HG03571 (cell line): ENCODE data around the gene CCDC197.
A peak's percentile ranks its signal among the peaks of the same experiment; 100 is the strongest.

Experiments used
- ATAC-seq: cut with Tn5 transposase; IDR thresholded peaks from one replicate; pipeline ENCODE4 v1.9.1; 2021; ENCODE audit not compliant: unreplicated experiment

The CCDC197 gene

GRCh38 chr14:93998871-93999403 is 1.8 kb downstream of the CCDC197 start:
- no peak for ATAC-seq

- ATAC-seq, result peak; percentile 39
These were observed 2.5 kb downstream of the CCDC197 start for GRCh38 chr14:93999573-93999972.

GRCh38 chr14:94000267-94000666 is 3.2 kb downstream of the CCDC197 start:
- no peak for ATAC-seq

- ATAC-seq, result no peak
These were observed 3.9 kb downstream of the CCDC197 start for GRCh38 chr14:94001016-94001415.

GRCh38 chr14:94001501-94002396 is 4.6 kb downstream of the CCDC197 start:
- peak; percentile 69 for ATAC-seq

- ATAC-seq, result no peak
These were observed 6.3 kb downstream of the CCDC197 start for GRCh38 chr14:94003397-94003796.

GRCh38 chr14:94004015-94004414 is 6.9 kb downstream of the CCDC197 start:
- no peak for ATAC-seq

GRCh38 chr14:94005324-94006073 is 8.4 kb downstream of the CCDC197 start:
- ATAC-seq, result no peak

- no peak for ATAC-seq
These were observed 11.1 kb downstream of the CCDC197 start for GRCh38 chr14:94008234-94008633.

GRCh38 chr14:94009767-94010166 is 12.7 kb downstream of the CCDC197 start:
- no peak for ATAC-seq

- no peak for ATAC-seq
These were observed 13.5 kb downstream of the CCDC197 start for GRCh38 chr14:94010625-94011024.

GRCh38 chr14:94011795-94012194 is 14.7 kb downstream of the CCDC197 start:
- ATAC-seq, result no peak

GRCh38 chr14:94014382-94014781 is 17.3 kb downstream of the CCDC197 start:
- ATAC-seq, result no peak

GRCh38 chr14:94015223-94015622 is 18.1 kb downstream of the CCDC197 start:
- ATAC-seq, result no peak

- no peak for ATAC-seq
These were observed 19.4 kb downstream of the CCDC197 start for GRCh38 chr14:94016446-94016976.

GRCh38 chr14:94018308-94018707 is 21.2 kb downstream of the CCDC197 start:
- ATAC-seq, result no peak

GRCh38 chr14:94019329-94019728 is 22.2 kb downstream of the CCDC197 start:
- no peak for ATAC-seq

- no peak for ATAC-seq
These were observed 23.2 kb downstream of the CCDC197 start for GRCh38 chr14:94020267-94020666.

- no peak for ATAC-seq
These were observed 23.9 kb downstream of the CCDC197 start for GRCh38 chr14:94021001-94021400.

- ATAC-seq, result no peak
These were observed 24.5 kb downstream of the CCDC197 start for GRCh38 chr14:94021416-94022157.
